GM21390 (cell line): ENCODE measurements around the gene TRIM62.
"Not testable (repeated sequence)": the region's sequence is repeated elsewhere in the genome, so short reads cannot be mapped to it uniquely, and the experiment has no call there.

ENCODE experiments used
- ATAC-seq: cut with Tn5 transposase; IDR thresholded peaks from one replicate; pipeline ENCODE4 v1.9.1; 2021; ENCODE audit not compliant: unreplicated experiment

The TRIM62 gene

DNA sequence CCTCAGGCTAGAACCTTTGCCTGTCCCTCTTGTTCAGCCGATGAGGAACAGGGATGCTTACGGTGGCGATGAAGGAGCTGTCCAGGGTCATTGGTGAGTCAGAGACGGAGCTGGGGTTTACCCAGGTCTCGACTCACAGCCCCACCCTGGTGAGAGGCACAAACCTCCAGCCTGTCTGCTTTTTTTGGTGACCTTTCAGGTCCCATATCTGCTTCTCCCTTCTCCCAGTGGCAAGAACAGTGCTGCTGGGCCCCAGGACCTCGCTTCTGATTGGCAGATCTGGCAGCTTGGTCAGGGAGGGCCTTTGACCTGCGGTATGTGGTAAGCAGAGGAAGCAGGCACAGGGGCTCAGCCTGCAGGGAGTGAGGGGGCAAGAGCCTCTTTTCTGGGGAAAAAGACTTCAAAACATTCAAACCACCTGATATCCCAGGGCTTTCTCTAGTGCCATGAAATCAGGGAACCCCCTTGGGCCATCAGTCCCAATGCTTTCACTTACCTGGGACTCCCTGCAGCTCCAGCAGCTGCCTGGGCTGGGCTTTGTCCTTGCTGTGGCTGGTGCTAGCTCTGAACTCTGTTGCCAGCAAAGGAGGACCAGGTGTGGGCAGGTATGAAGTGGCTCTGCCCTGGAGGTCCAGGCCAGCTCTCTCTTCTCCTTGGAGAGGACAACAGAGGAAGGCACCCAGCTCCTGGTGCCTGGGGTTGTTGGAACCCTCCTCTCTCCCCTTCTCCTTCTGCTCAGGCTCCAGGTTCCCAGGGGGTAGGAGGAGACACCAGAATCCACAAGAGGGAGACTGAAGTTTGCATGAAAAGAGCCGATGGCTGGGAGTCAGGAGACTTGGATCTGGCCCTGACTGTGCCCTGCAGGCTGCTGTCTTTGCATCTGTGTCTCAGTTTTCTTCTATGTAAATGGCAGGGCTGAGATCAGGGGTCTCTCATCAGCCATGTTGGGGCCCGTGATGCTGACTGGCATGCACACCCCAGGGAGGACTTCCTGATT lies 41.4 kb downstream of the TRIM62 start:
- no peak for ATAC-seq

DNA sequence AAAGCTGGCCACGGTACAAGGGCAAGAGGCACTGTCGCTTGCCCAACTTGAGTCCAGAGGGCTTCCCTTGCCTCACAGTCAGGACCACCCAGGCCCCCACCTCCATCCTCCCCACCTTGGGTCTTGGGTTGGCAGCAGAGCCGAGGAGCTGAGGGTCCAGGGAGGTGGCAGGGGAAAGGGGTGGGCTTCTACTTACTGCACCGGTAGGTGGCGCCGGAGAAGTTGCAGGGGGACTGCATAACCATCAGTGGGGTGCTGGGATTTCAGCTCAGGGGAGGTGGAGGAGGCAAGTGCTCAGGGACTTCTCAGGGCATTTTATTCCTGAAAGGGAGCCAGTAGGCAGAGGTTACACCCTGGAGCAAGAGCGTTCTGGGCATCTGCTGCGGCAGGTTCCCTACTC lies 44.0 kb downstream of the TRIM62 start:
- no peak for ATAC-seq

GRCh38 chr1:33136041-33136440 lies 45.8 kb downstream of the TRIM62 start:
- ATAC-seq: not testable (repeated sequence)

DNA sequence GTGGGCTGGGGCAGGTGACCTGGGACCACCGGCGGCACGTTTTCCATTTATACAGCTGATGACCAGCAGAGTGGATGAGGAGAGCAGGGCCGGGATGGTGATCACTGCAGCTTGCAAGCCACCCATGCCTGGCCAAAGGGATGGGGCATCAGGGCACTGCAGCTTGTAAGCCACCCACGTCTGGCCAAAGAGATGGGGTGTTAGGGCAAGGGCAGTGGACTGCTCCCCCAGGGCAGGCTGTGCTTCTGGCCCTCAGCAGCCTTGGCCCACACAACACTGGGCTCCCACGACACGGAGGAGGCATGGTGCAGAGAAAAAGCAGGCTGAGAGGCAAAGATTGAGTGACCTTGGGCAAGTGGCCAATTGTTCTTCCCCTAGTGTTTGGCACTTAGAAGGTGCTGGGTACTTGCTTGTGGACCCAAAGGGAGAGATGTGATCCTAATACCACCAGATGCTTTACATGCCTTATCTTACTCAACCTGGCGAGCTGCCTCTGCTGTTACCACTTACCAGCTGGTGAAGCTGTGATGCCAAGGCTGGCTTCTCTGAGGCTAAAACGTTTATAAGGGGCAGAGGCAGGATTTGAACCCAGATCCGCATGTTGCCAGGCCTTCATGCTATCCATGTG lies 48.3 kb downstream of the TRIM62 start:
- no peak for ATAC-seq

DNA sequence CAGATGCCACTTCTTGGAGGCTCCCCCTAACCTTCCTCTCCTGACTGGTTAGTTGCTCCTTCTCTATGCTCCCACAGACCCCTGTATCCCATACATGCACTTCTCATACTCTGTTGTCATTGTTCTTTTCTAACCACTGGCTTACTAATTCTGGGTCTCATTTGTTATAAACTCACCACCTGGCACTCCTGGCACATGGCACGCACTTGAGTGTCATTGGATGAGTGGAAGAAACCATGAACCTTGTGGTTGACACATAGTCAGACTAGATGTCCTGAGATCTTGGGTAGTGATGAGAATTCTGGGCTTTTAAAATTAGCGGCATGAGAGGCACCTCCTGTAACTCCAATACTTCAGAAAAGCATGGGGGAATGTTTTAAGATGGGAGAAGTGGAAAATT lies 49.3 kb downstream of the TRIM62 start:
- ATAC-seq: no peak

GRCh38 chr1:33131191-33131590 lies 50.7 kb downstream of the TRIM62 start:
- ATAC-seq: no peak

DNA sequence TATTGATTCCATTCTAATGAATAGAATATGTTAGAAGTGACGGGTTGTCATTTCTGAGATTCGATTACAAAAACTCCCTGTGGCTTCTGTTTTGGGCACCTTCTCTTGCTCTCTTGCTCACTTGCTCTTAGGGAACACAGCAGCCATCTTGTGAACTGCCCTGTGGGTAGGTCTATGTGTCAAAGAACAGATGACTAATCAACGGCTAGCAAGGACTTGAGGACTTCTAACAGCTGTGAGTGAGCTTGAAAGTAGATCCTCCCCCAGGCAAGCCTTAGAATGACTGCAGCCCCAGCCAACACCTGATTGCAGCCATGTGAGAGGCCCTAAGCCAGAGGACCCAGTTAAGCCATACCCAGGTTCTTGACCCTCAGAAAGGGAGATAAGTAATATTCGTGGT lies 51.5 kb downstream of the TRIM62 start:
- no peak for ATAC-seq

GRCh38 chr1:33128781-33129180 lies 53.1 kb downstream of the TRIM62 start:
- no peak for ATAC-seq

DNA sequence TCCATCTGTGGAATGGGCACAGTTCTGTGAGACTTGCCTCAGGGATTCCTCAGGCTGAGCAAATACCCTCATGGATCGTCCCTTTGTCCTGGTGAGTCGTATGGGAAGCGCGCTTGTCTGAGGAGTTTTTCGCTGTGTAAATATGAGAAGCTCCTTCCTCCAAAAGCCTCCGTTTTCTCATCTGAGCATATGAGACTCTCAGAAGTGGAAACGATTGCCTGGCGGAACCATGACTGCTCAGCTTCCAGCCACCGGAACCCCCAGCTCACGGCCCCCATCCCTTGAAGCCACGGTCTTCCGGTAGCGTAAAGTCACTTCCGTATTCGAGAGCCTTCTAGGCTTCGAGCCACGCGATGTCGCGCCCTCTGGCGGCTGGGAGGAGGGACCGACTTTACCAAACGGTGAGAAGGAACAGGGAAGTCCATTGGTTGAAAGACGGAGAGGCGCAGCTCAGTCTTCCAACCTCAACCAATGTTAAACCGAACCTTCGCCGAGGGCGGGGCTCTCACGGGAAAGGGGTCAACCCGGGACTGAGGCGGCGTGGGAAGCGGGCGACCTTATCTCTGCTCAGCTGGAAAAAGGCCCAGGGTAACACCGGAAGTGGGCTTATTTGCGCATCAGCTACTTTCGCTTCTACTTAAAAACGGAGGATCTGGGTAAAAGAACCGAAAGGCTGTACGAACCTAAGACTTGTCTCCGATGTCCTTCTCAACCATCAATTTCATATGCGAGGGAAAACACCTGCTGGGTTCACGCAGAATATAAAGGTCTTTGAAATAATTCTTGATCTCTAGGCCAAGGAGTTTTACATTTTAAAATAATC lies 54.6 kb downstream of the TRIM62 start:
- ATAC-seq: peak; percentile 93

DNA sequence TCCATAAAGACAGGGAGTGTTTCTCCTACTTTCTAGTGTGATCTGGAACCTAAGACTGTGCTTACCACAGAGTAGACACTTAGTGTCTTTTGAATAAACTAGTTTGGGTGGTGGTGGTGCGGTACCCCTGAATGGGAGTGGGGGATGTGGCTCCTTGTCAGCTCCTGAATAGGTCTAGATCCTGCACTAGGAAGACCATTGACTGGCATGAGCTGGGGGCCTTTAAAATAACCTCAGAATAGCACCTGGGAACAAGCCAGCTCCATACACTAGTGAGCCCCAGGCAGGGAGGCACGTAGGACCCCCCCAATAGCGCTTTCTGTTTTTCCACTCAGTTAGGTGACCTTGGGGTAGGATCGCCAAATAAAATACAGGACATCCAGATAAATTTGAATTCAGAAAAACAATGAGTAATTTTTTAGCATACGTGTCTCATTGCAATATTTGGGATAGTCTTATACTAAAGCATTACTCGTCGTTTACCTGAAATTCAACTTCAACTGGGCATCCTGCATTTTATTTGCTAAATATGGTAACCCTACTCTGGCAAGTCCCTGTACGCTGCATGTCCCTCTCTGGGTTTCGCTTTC lies 55.3 kb downstream of the TRIM62 start:
- no peak for ATAC-seq

GRCh38 chr1:33124647-33125046 lies 57.2 kb downstream of the TRIM62 start:
- ATAC-seq: not testable (repeated sequence)

GRCh38 chr1:33123266-33123665 lies 58.6 kb downstream of the TRIM62 start:
- no peak for ATAC-seq

GRCh38 chr1:33122483-33123178 lies 59.2 kb downstream of the TRIM62 start:
- no peak for ATAC-seq

- no peak for ATAC-seq
Measured at GRCh38 chr1:33121728-33122127, 60.1 kb downstream of the TRIM62 start.

DNA sequence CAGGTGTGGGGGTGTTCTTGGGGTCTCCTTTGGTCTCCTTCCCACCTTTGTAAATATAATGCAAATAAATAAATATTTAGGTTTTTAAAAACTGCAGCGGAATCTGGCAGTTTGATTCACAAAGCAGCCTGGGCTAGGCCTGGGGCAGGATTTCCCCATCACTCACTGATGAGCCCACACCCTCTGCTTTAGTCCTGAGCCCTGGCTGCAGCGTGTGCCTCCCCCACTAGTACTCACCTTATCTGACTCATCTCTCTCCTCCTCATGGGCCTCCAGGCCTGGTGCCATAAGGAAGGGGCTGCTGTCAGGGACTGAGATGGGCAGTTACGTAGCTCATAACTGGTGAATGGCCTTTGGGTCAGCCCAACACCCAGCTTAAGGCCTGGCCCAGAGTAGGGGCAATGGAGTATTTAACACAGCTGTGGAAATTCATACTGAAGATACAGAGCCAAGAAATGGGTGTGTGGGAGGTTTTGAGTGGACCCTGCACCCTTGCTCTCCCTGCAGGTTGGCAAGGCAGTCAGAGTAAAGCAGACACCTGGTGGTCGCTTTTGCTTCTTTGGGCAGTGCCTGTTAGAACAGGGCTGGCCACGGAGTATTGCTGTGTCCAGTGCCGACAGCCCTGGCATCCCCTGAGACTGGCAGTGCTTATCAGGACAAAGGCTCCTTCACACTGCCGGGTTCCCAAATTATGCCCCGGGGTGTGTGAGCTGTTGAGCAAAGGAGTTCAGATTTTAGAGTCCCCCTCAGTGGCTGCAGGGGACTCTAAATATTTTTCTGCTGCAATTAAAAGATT lies 61.2 kb downstream of the TRIM62 start:
- no peak for ATAC-seq

DNA sequence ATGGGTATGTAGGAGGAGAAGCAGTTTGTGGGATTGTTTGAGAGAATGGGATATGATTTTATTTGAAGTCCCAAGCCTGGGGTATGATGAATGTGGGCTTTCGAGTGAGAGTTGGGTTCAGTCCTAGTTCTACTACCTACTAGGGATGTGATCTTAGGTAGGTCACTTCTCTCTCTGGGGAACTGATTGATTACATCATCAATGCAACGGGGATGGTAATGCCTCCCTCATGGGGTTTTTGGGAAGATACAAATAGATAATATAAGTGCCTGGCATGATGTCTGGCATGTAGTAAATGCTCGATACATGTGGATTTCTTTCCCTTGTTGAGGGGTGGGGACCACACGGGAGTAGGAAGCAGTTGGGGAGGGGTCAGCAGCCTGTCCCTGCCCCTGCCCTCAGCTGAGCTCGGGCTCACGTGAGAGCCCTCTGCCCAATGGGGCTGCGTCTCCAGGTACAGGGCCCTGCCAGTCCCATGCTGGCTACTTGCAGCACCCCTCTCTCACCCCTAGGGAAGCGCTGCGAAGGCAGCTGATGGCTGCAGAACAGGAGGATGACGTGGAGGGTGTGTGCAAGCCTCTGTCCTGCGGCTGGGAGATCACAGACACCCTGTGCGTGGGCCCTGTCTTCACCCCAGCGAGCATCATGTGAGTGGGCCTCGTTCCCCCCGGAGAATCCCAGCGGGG lies 62.2 kb downstream of the TRIM62 start:
- ATAC-seq: no peak

DNA sequence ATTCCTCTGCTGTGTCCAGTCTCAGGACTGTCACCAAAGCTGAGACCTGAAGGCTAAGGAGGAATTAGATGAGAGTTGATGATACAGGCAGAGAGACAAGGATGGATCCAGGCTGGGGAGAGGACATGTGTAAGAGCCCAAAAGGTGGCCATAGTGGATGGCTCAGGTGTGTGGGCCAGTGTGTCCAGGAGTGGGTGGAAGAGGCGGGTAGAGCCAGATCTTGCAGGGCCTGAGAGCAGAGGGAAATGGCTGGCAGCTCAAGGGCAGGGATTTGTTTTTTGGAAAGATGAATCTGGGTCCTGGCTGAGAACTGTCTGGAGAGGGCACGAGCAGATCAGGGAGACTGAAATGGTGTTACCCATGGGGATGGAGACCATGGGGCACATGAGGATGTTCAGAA lies 62.8 kb downstream of the TRIM62 start:
- no peak for ATAC-seq

DNA sequence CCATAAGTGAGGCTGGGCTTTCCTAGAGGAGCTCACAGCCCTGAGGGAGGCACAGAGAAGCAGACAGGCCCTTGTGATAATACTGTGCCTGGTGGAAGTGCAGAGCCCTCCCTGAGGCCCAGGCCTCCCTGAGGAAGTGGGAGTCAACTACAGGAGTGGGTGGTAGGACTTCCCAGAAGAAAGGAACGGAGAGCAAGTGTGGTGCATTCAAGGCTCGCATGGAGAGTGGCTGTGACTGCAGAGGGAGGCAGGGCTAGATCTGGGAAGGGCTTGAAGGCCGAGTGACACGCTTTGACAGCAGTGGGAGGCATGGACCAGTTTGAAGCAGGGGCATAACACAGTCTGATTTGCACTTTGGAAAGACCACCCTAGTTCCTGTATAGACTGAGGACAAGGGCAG lies 63.6 kb downstream of the TRIM62 start:
- no peak for ATAC-seq

DNA sequence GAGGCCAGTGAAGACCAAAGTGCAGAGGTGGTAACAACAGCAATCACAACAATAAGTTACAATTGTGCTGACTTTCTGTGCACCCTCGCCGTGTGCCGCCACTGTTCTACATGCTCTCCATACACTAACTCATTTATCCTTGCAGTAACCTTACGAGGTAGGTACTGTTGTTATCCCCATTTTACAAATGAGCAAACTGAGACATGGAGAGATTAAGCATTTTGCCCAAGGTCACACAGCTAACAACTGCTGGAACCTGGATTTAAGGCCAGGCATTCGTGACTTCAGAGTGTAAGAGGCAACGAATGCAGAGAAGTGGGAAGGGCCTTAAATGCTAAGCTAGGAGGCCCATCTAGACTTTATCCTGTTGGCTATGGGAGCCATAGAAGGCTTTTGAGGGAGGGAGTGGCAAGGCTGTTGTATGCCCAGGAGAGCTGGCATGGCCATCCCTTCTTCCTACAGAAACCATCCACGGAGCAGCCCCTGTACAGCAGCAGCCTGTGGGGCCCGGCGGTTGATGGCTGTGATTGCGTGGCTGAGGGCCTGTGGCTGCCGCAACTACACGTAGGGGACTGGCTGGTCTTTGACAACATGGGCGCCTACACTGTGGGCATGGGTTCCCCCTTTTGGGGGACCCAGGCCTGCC lies 64.3 kb downstream of the TRIM62 start:
- ATAC-seq: no peak
